Forelimb muscle (tissue), 1 donor: ENCODE data around the gene CPB1. TPM values are rescaled to one million over a fixed set of nuclear protein-coding genes. Genes with fewer than 3 reads are reported as not detected.

Experiments used
- DNase-seq: peaks from one replicate; pipeline ENCODE4 v3.0.0-alpha.2; 2013; ENCODE audit warnings: low read depth
- polyA plus RNA-seq: library from polyadenylated mRNA; unstranded; fragments of 120-200 nt; gene quantifications from one replicate; pipeline ENCODE4 v1.2.1, GENCODE V29; 2013; ENCODE audit not compliant: insufficient read length

Gene CPB1
- polyA plus RNA-seq, 1 donor: 1.4 TPM

GRCh38 chr3:148829926-148830325 is 2.3 kb downstream of the CPB1 start:
- no peak for DNase-seq

GRCh38 chr3:148833223-148833622 is 5.6 kb downstream of the CPB1 start:
- no peak for DNase-seq

- DNase-seq: no peak
Observed at GRCh38 chr3:148839805-148840204, 12.2 kb downstream of the CPB1 start.

GRCh38 chr3:148840451-148840850 is 12.8 kb downstream of the CPB1 start:
- DNase-seq: no peak

- DNase-seq: no peak
Observed at GRCh38 chr3:148845756-148846395, 18.3 kb downstream of the CPB1 start.

GRCh38 chr3:148847351-148847750 is 19.7 kb downstream of the CPB1 start:
- no peak for DNase-seq

GRCh38 chr3:148848410-148848809 is 20.8 kb downstream of the CPB1 start:
- DNase-seq: no peak

GRCh38 chr3:148852271-148852992 is 24.8 kb downstream of the CPB1 start:
- DNase-seq: no peak

- DNase-seq: no peak
Observed at GRCh38 chr3:148853076-148853475, 25.5 kb downstream of the CPB1 start.

GRCh38 chr3:148854061-148854460 is 26.4 kb downstream of the CPB1 start:
- no peak for DNase-seq

- no peak for DNase-seq
Observed at GRCh38 chr3:148856384-148856783, 28.8 kb downstream of the CPB1 start.

- DNase-seq: no peak
Observed at GRCh38 chr3:148857316-148857715, 29.7 kb downstream of the CPB1 start.

GRCh38 chr3:148861277-148861869 is 33.8 kb downstream of the CPB1 start:
- no peak for DNase-seq

GRCh38 chr3:148863297-148863696 is 35.7 kb downstream of the CPB1 start:
- no peak for DNase-seq

- DNase-seq: no peak
Observed at GRCh38 chr3:148863814-148864213, 36.2 kb downstream of the CPB1 start.

GRCh38 chr3:148865049-148865448 is 37.4 kb downstream of the CPB1 start, which contains the start of gene CPA3:
Gene CPA3, plus strand, starts transcription at chr3:148865296. Its CDS starts 12 bp downstream, at chr3:148865308.
- no peak for DNase-seq

- DNase-seq: no peak
Observed at GRCh38 chr3:148866261-148866660, 38.6 kb downstream of the CPB1 start.

- no peak for DNase-seq
Observed at GRCh38 chr3:148873270-148873927, 45.8 kb downstream of the CPB1 start.

- no peak for DNase-seq
Observed at GRCh38 chr3:148873977-148874376, 46.4 kb downstream of the CPB1 start.

- DNase-seq: no peak
Observed at GRCh38 chr3:148878095-148878494, 50.5 kb downstream of the CPB1 start.

GRCh38 chr3:148879256-148879655 is 51.6 kb downstream of the CPB1 start:
- DNase-seq: no peak

GRCh38 chr3:148880681-148881080 is 53.1 kb downstream of the CPB1 start:
- no peak for DNase-seq
